Astrocyte of the cerebellum (primary cell): ENCODE measurements around the gene AKT3.
A peak's percentile ranks its signal among the peaks of the same experiment; 100 is the strongest.

Experiments
- DNase-seq: peaks from one replicate; pipeline ENCODE4 v3.0.0-alpha.2; 2011; ENCODE audit warnings: low read depth
- H3K4me3 ChIP-seq: 2 replicates; pipeline ENCODE4 v1.5.1; 2011; ENCODE audit warnings: mild to moderate bottlenecking, low read depth, low read length, moderate library complexity
- CTCF ChIP-seq: IDR thresholded peaks from 2 replicates; pipeline ENCODE4 v1.5.1; 2012; ENCODE audit warnings: low read length, low read depth, moderate library complexity, mild to moderate bottlenecking; ENCODE audit errors: missing control alignments
- in situ Hi-C: cut with HindIII; loops from 2 replicates; pipeline ENCODE4 v1.10.0; 2017; ENCODE audit warnings: low sequenced_read_pairs

Gene AKT3

GRCh38 chr1:243585982-243586381, 264.1 kb downstream of the AKT3 start:
- in situ Hi-C loops = no loop called here
- no peak overlapping the region for H3K4me3 ChIP-seq
- DNase-seq = no peak
- no peak for TF ChIP-seq CTCF

- H3K4me3 ChIP-seq = no peak overlapping the region
- no peak for TF ChIP-seq CTCF
- in situ Hi-C loops = loop anchor here (5.0 kb wide), 1 partner anchor 105 kb away; no protein-coding TSS in a partner anchor
- DNase-seq = peak; percentile 52
Observed at GRCh38 chr1:243582326-243582725, 267.7 kb downstream of the AKT3 start.

- H3K4me3 ChIP-seq = no peak overlapping the region
- no peak for TF ChIP-seq CTCF
- in situ Hi-C loops = loop anchor here (5.0 kb wide), 1 partner anchor 104 kb away; no protein-coding TSS in a partner anchor
- DNase-seq = no peak
Observed at GRCh38 chr1:243580984-243581383, 269.1 kb downstream of the AKT3 start.

GRCh38 chr1:243580072-243580471, 270.0 kb downstream of the AKT3 start:
- no peak for TF ChIP-seq CTCF
- no peak for DNase-seq
- in situ Hi-C loops = loop anchor here (5.0 kb wide), 1 partner anchor 103 kb away; no protein-coding TSS in a partner anchor

GRCh38 chr1:243575070-243575469, 275.0 kb downstream of the AKT3 start:
- no peak overlapping the region for H3K4me3 ChIP-seq
- no peak for TF ChIP-seq CTCF
- in situ Hi-C loops = no loop called here
- no peak for DNase-seq

More at GRCh38 chr1:243580072-243580471, 270.0 kb downstream of the AKT3 start:
- H3K4me3 ChIP-seq = no peak overlapping the region

GRCh38 chr1:243572940-243573339, 277.1 kb downstream of the AKT3 start:
- DNase-seq = no peak
- in situ Hi-C loops = no loop called here
- no peak for TF ChIP-seq CTCF
- no peak overlapping the region for H3K4me3 ChIP-seq
